SU-DHL-6 (cell line): ENCODE results near the gene TIFAB.

Experiments used
- CTCF ChIP-seq: fragments of 200-600 bp; sonication (generic); IDR thresholded peaks from one replicate; pipeline ENCODE4 v1.5.1; 2017; ENCODE audit warnings: antibody characterized with exemption, mild to moderate bottlenecking, low read length, moderate library complexity; ENCODE audit not compliant: insufficient read depth, poor library complexity, severe bottlenecking
- EZH2phosphoT487 ChIP-seq: fragments of 200-600 bp; sonication (generic), shearing (Covaris generic); conservative IDR thresholded peaks from 2 replicates; pipeline ENCODE4 v1.6.1; 2018; ENCODE audit warnings: mild to moderate bottlenecking, antibody characterized with exemption, low read length, moderate library complexity, mixed read lengths

GRCh38 chr5:135444360-135444759 is 7.8 kb downstream of the TIFAB start:
- TF ChIP-seq CTCF, result no peak
- TF ChIP-seq EZH2phosphoT487, result no peak
